Activated CD8-positive, alpha-beta memory T cell treated with anti-CD3 and anti-CD28 coated beads for 4 hours (primary cell): ENCODE measurements around the gene HSD17B14.
"Not testable (repeated sequence)": the region's sequence is repeated elsewhere in the genome, so short reads cannot be mapped to it uniquely, and the experiment has no call there.

Experiments
- DNase-seq, 2 donors: peaks; one replicate each; pipeline ENCODE4 v3.0.0-alpha.2; 2020; ENCODE audit warnings: low read depth in 2 of 2

HSD17B14 gene

GRCh38 chr19:48867746-48868113 lies 31.4 kb upstream of the HSD17B14 start:
- DNase-seq, result no peak

- DNase-seq, result no peak
These were observed 30.9 kb upstream of the HSD17B14 start for GRCh38 chr19:48867123-48867745.

- no peak for DNase-seq
These were observed 30.4 kb upstream of the HSD17B14 start for GRCh38 chr19:48866692-48867091.

- DNase-seq, result no peak
These were observed 26.5 kb upstream of the HSD17B14 start for GRCh38 chr19:48862827-48863226.

GRCh38 chr19:48861313-48861712 lies 25.0 kb upstream of the HSD17B14 start:
- DNase-seq, result no peak

- no peak for DNase-seq
These were observed 23.7 kb upstream of the HSD17B14 start for GRCh38 chr19:48859711-48860572.

- DNase-seq, result peak; percentile 52 to 73
These were observed 22.9 kb upstream of the HSD17B14 start for GRCh38 chr19:48858984-48859710.

GRCh38 chr19:48856921-48857320 lies 20.6 kb upstream of the HSD17B14 start:
- no peak for DNase-seq

GRCh38 chr19:48854103-48854502 lies 17.8 kb upstream of the HSD17B14 start:
- no peak for DNase-seq

GRCh38 chr19:48853483-48853882 lies 17.2 kb upstream of the HSD17B14 start:
- no peak for DNase-seq

GRCh38 chr19:48852292-48852691 lies 16.0 kb upstream of the HSD17B14 start:
- no peak for DNase-seq

GRCh38 chr19:48846659-48847058 lies 10.4 kb upstream of the HSD17B14 start:
- not testable (repeated sequence) for DNase-seq

- no peak for DNase-seq
These were observed 9.1 kb upstream of the HSD17B14 start for GRCh38 chr19:48845384-48845783.

- no peak for DNase-seq
These were observed 8.2 kb upstream of the HSD17B14 start for GRCh38 chr19:48844472-48844871.

GRCh38 chr19:48842789-48843162 lies 6.5 kb upstream of the HSD17B14 start:
- DNase-seq, result no peak

GRCh38 chr19:48841571-48841970 lies 5.3 kb upstream of the HSD17B14 start:
- DNase-seq, result no peak

- no peak for DNase-seq
These were observed 4.8 kb upstream of the HSD17B14 start for GRCh38 chr19:48841047-48841446.

GRCh38 chr19:48837687-48838086 lies 1.4 kb upstream of the HSD17B14 start:
- DNase-seq, result no peak

- peak; percentile 46 to 59 for DNase-seq
These were observed 797 bp upstream of the HSD17B14 start for GRCh38 chr19:48837051-48837524.

- DNase-seq, result peak; percentile 77 to 84
These were observed 580 bp downstream of the HSD17B14 start for GRCh38 chr19:48835734-48836088.

- DNase-seq, result no peak
These were observed 2.3 kb downstream of the HSD17B14 start for GRCh38 chr19:48833977-48834376.

GRCh38 chr19:48833049-48833448 lies 3.2 kb downstream of the HSD17B14 start:
- no peak for DNase-seq

GRCh38 chr19:48830965-48831364 lies 5.3 kb downstream of the HSD17B14 start:
- no peak for DNase-seq
